IPS-NIHi11 (cell line): ENCODE results near the gene ARFGAP1.
A peak's percentile ranks its signal among the peaks of the same experiment; 100 is the strongest.
"Not testable (repeated sequence)": the region's sequence is repeated elsewhere in the genome, so short reads cannot be mapped to it uniquely, and the experiment has no call there.

Experiments used
- DNase-seq: peaks from one replicate; pipeline ENCODE4 v3.0.0; 2012; ENCODE audit warnings: mixed read lengths, low spot score

The ARFGAP1 gene

GRCh38 chr20:63292904-63293303 is 20.3 kb downstream of the ARFGAP1 start, which contains the start of gene COL20A1:
Gene COL20A1, plus strand, starts transcription at chr20:63293186. Its CDS starts 1,922 bp downstream, at chr20:63295108.
- DNase-seq = no peak

GRCh38 chr20:63293456-63293855 is 20.8 kb downstream of the ARFGAP1 start:
- no peak for DNase-seq

- peak; percentile 79 for DNase-seq
Measured at GRCh38 chr20:63293871-63294535, 21.4 kb downstream of the ARFGAP1 start.

GRCh38 chr20:63294536-63294900 is 21.9 kb downstream of the ARFGAP1 start:
- no peak for DNase-seq

- no peak for DNase-seq
Measured at GRCh38 chr20:63295018-63295417, 22.4 kb downstream of the ARFGAP1 start.

GRCh38 chr20:63295422-63295821 is 22.8 kb downstream of the ARFGAP1 start:
- no peak for DNase-seq

GRCh38 chr20:63295846-63296245 is 23.2 kb downstream of the ARFGAP1 start:
- no peak for DNase-seq

- DNase-seq = no peak
Measured at GRCh38 chr20:63296531-63297299, 24.1 kb downstream of the ARFGAP1 start.

GRCh38 chr20:63297371-63297781 is 24.8 kb downstream of the ARFGAP1 start:
- no peak for DNase-seq

GRCh38 chr20:63297796-63298572 is 25.4 kb downstream of the ARFGAP1 start:
- no peak for DNase-seq

GRCh38 chr20:63298731-63299312 is 26.2 kb downstream of the ARFGAP1 start:
- no peak for DNase-seq

GRCh38 chr20:63301671-63302070 is 29.1 kb downstream of the ARFGAP1 start:
- DNase-seq = no peak

GRCh38 chr20:63303095-63303666 is 30.6 kb downstream of the ARFGAP1 start:
- no peak for DNase-seq

GRCh38 chr20:63305393-63305792 is 32.8 kb downstream of the ARFGAP1 start:
- DNase-seq = no peak

GRCh38 chr20:63305933-63306672 is 33.5 kb downstream of the ARFGAP1 start:
- not testable (repeated sequence) for DNase-seq

- no peak for DNase-seq
Measured at GRCh38 chr20:63306673-63307537, 34.3 kb downstream of the ARFGAP1 start.

- DNase-seq = no peak
Measured at GRCh38 chr20:63307538-63308217, 35.1 kb downstream of the ARFGAP1 start.

GRCh38 chr20:63308218-63308911 is 35.8 kb downstream of the ARFGAP1 start:
- no peak for DNase-seq
